HEK293 (cell line): ENCODE data around the gene COIL.

ENCODE experiments used
- FEZF1 ChIP-seq: fragments of 450-650 bp; formaldehyde crosslinking; IDR thresholded peaks from 2 replicates; pipeline ENCODE4 v1.5.1; 2016; ENCODE audit warnings: missing biosample characterization, missing genetic modification characterization
- GFI1B ChIP-seq: fragments of 450-650 bp; formaldehyde crosslinking; IDR thresholded peaks from 2 replicates; pipeline ENCODE4 v1.5.1; 2016; ENCODE audit warnings: missing biosample characterization, missing genetic modification characterization
- GLIS1 ChIP-seq: fragments of 450-650 bp; formaldehyde crosslinking; IDR thresholded peaks from 2 replicates; pipeline ENCODE4 v1.5.1; 2016; ENCODE audit warnings: missing biosample characterization, missing genetic modification characterization
- KLF1 ChIP-seq: fragments of 450-650 bp; formaldehyde crosslinking; IDR thresholded peaks from 2 replicates; pipeline ENCODE4 v1.5.1; 2016; ENCODE audit warnings: missing biosample characterization, missing genetic modification characterization
- MZF1 ChIP-seq: fragments of 450-650 bp; formaldehyde crosslinking; IDR thresholded peaks from 2 replicates; pipeline ENCODE4 v1.5.1; 2017; ENCODE audit warnings: missing biosample characterization, missing genetic modification characterization, borderline replicate concordance
- PRDM1 ChIP-seq: fragments of 450-650 bp; formaldehyde crosslinking; IDR thresholded peaks from 2 replicates; pipeline ENCODE4; 2016; ENCODE audit warnings: missing biosample characterization, missing genetic modification characterization
- SCRT2 ChIP-seq: fragments of 450-650 bp; formaldehyde crosslinking; IDR thresholded peaks from 2 replicates; pipeline ENCODE4 v1.5.1; 2016; ENCODE audit warnings: missing biosample characterization, missing genetic modification characterization
- SP7 ChIP-seq: fragments of 450-650 bp; formaldehyde crosslinking; IDR thresholded peaks from 2 replicates; pipeline ENCODE4 v1.5.1; 2016; ENCODE audit warnings: missing biosample characterization, missing genetic modification characterization
- TRIM28 ChIP-seq: IDR thresholded peaks from 2 replicates; pipeline ENCODE4 v1.6.1; 2011; ENCODE audit warnings: low read length, control low read depth, borderline replicate concordance
- ZBTB17 ChIP-seq: fragments of 450-650 bp; formaldehyde crosslinking; IDR thresholded peaks from 2 replicates; pipeline ENCODE4 v1.5.1; 2016; ENCODE audit warnings: missing biosample characterization, missing genetic modification characterization
- ZEB2 ChIP-seq: fragments of 450-650 bp; formaldehyde crosslinking; IDR thresholded peaks from 2 replicates; pipeline ENCODE4 v1.5.1; 2016; ENCODE audit warnings: missing biosample characterization, missing genetic modification characterization
- ZFP3 ChIP-seq: fragments of 450-650 bp; formaldehyde crosslinking; IDR thresholded peaks from 2 replicates; pipeline ENCODE4 v1.5.1; 2016; ENCODE audit warnings: low read depth, missing biosample characterization, missing genetic modification characterization
- ZFP69B ChIP-seq: fragments of 450-650 bp; formaldehyde crosslinking; IDR thresholded peaks from 2 replicates; pipeline ENCODE4 v1.5.1; 2016; ENCODE audit warnings: missing biosample characterization, missing genetic modification characterization
- ZNF16 ChIP-seq: fragments of 450-650 bp; formaldehyde crosslinking; IDR thresholded peaks from 2 replicates; pipeline ENCODE4 v1.5.1; 2016; ENCODE audit warnings: low read depth, missing biosample characterization, missing genetic modification characterization
- ZNF175 ChIP-seq: fragments of 450-650 bp; formaldehyde crosslinking; IDR thresholded peaks from 2 replicates; pipeline ENCODE4 v1.5.1; 2016; ENCODE audit warnings: missing biosample characterization, missing genetic modification characterization
- ZNF184 ChIP-seq: fragments of 450-650 bp; IDR thresholded peaks from 2 replicates; pipeline ENCODE4 v1.5.1; 2018; ENCODE audit warnings: missing biosample characterization, mild to moderate bottlenecking, missing genetic modification characterization
- ZNF2 ChIP-seq: fragments of 450-650 bp; formaldehyde crosslinking; IDR thresholded peaks from 2 replicates; pipeline ENCODE4 v1.5.1; 2016; ENCODE audit warnings: missing biosample characterization, missing genetic modification characterization
- ZNF214 ChIP-seq: fragments of 450-650 bp; formaldehyde crosslinking; IDR thresholded peaks from 2 replicates; pipeline ENCODE4 v1.5.1; 2017; ENCODE audit warnings: missing biosample characterization, mild to moderate bottlenecking, missing genetic modification characterization, borderline replicate concordance
- ZNF221 ChIP-seq: fragments of 450-650 bp; formaldehyde crosslinking; IDR thresholded peaks from 2 replicates; pipeline ENCODE4 v1.5.1; 2017; ENCODE audit warnings: missing biosample characterization, missing genetic modification characterization, borderline replicate concordance
- ZNF350 ChIP-seq: fragments of 450-650 bp; formaldehyde crosslinking; IDR thresholded peaks from 2 replicates; pipeline ENCODE4 v1.5.0; 2017; ENCODE audit warnings: missing biosample characterization, mild to moderate bottlenecking, missing genetic modification characterization
- ZNF423 ChIP-seq: fragments of 450-650 bp; formaldehyde crosslinking; IDR thresholded peaks from 2 replicates; pipeline ENCODE4 v1.5.1; 2016; ENCODE audit warnings: missing biosample characterization, missing genetic modification characterization
- ZNF514 ChIP-seq: fragments of 450-650 bp; formaldehyde crosslinking; IDR thresholded peaks from 2 replicates; pipeline ENCODE4 v1.5.1; 2016; ENCODE audit warnings: missing biosample characterization, missing genetic modification characterization
- ZNF791 ChIP-seq: fragments of 450-650 bp; formaldehyde crosslinking; IDR thresholded peaks from 2 replicates; pipeline ENCODE4 v1.5.1; 2016; ENCODE audit warnings: missing biosample characterization, missing genetic modification characterization
- TF ChIP-seq, protein P1 (sequence below): fragments of 450-650 bp; formaldehyde crosslinking; IDR thresholded peaks from 2 replicates; pipeline ENCODE4 v1.5.1; 2016; ENCODE audit warnings: missing biosample characterization, missing genetic modification characterization
- TF ChIP-seq, protein P2 (sequence below): fragments of 450-650 bp; formaldehyde crosslinking; IDR thresholded peaks from 2 replicates; pipeline ENCODE4 v1.5.1; 2016; ENCODE audit warnings: missing biosample characterization, missing genetic modification characterization
- TF ChIP-seq, protein P3 (sequence below): fragments of 450-650 bp; formaldehyde crosslinking; IDR thresholded peaks from 2 replicates; pipeline ENCODE4 v1.5.1; 2016; ENCODE audit warnings: missing biosample characterization, missing genetic modification characterization
- TF ChIP-seq, protein P4 (sequence below): fragments of 450-650 bp; formaldehyde crosslinking; IDR thresholded peaks from 2 replicates; pipeline ENCODE4 v1.5.1; 2017; ENCODE audit warnings: missing biosample characterization, missing genetic modification characterization

COIL gene

DNA sequence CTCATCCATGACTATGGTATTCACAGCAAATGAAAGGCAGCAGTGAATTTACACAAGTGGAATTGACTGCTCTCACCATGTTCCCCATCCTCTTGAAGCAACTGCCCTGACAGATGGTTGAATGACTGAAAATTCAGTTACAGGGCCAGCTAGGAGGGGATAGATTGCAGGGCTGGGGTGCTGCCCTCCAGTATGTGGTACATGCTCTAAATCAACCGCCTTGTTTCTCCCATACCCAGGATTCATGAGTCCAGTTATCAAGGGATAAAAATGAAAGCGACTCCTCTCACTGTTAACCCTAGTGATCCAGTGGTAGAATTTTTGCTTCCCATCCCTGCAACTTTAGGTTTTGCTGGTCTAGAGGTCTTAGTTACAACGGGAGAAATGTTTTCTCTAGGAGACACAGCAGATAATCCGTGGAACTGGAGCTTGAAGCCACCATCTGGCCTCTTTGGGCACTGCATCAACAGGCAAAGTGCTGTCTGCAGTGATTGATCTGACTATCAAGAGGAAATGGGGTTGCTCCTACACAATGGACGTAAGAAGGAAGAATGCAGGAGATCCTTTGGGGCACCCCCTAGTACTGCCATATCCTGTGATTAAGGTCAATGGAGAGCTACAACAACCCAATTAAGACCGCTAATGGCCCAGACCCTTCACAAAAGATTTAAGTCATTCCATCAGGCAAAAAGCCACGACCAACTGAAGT lies 49.0 kb upstream of the COIL start (continued):
- TF ChIP-seq, protein P1, sequence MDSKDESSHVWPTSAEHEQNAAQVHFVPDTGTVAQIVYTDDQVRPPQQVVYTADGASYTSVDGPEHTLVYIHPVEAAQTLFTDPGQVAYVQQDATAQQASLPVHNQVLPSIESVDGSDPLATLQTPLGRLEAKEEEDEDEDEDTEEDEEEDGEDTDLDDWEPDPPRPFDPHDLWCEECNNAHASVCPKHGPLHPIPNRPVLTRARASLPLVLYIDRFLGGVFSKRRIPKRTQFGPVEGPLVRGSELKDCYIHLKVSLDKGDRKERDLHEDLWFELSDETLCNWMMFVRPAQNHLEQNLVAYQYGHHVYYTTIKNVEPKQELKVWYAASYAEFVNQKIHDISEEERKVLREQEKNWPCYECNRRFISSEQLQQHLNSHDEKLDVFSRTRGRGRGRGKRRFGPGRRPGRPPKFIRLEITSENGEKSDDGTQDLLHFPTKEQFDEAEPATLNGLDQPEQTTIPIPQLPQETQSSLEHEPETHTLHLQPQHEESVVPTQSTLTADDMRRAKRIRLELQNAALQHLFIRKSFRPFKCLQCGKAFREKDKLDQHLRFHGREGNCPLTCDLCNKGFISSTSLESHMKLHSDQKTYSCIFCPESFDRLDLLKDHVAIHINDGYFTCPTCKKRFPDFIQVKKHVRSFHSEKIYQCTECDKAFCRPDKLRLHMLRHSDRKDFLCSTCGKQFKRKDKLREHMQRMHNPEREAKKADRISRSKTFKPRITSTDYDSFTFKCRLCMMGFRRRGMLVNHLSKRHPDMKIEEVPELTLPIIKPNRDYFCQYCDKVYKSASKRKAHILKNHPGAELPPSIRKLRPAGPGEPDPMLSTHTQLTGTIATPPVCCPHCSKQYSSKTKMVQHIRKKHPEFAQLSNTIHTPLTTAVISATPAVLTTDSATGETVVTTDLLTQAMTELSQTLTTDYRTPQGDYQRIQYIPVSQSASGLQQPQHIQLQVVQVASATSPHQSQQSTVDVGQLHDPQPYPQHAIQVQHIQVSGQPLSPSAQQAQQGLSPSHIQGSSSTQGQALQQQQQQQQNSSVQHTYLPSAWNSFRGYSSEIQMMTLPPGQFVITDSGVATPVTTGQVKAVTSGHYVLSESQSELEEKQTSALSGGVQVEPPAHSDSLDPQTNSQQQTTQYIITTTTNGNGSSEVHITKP (tag by site-specific recombination) = no peak
- TF ChIP-seq ZNF791 (tag by site-specific recombination) (no peak), PRDM1 (no peak), ZNF175 (tag by site-specific recombination) (no peak), ZNF423 (tag by site-specific recombination) (no peak), ZFP69B (tag by site-specific recombination) (no peak), FEZF1 (tag by site-specific recombination) (no peak), GLIS1 (tag by site-specific recombination) (no peak), ZEB2 (tag by site-specific recombination) (no peak), GFI1B (peak; percentile 60; the same call in 1 of the 2 replicates), SCRT2 (tag by site-specific recombination) (no peak), SP7 (no peak), ZNF221 (no peak), ZNF214 (tag by site-specific recombination) (no peak), ZNF184 (no peak), ZNF16 (no peak), MZF1 (tag by site-specific recombination) (no peak), TRIM28 (peak; percentile 53; the same call in 1 of the 2 replicates), ZNF2 (no peak), ZNF514 (tag by site-specific recombination) (no peak), ZBTB17 (tag by site-specific recombination) (peak; percentile 50; the same call in 1 of the 2 replicates), KLF1 (tag by site-specific recombination) (no peak), ZNF350 (tag by site-specific recombination) (no peak), ZFP3 (tag by site-specific recombination) (no peak)
- TF ChIP-seq, protein P2, sequence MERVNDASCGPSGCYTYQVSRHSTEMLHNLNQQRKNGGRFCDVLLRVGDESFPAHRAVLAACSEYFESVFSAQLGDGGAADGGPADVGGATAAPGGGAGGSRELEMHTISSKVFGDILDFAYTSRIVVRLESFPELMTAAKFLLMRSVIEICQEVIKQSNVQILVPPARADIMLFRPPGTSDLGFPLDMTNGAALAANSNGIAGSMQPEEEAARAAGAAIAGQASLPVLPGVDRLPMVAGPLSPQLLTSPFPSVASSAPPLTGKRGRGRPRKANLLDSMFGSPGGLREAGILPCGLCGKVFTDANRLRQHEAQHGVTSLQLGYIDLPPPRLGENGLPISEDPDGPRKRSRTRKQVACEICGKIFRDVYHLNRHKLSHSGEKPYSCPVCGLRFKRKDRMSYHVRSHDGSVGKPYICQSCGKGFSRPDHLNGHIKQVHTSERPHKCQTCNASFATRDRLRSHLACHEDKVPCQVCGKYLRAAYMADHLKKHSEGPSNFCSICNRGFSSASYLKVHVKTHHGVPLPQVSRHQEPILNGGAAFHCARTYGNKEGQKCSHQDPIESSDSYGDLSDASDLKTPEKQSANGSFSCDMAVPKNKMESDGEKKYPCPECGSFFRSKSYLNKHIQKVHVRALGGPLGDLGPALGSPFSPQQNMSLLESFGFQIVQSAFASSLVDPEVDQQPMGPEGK (tag by site-specific recombination) = no peak
- TF ChIP-seq, protein P3, sequence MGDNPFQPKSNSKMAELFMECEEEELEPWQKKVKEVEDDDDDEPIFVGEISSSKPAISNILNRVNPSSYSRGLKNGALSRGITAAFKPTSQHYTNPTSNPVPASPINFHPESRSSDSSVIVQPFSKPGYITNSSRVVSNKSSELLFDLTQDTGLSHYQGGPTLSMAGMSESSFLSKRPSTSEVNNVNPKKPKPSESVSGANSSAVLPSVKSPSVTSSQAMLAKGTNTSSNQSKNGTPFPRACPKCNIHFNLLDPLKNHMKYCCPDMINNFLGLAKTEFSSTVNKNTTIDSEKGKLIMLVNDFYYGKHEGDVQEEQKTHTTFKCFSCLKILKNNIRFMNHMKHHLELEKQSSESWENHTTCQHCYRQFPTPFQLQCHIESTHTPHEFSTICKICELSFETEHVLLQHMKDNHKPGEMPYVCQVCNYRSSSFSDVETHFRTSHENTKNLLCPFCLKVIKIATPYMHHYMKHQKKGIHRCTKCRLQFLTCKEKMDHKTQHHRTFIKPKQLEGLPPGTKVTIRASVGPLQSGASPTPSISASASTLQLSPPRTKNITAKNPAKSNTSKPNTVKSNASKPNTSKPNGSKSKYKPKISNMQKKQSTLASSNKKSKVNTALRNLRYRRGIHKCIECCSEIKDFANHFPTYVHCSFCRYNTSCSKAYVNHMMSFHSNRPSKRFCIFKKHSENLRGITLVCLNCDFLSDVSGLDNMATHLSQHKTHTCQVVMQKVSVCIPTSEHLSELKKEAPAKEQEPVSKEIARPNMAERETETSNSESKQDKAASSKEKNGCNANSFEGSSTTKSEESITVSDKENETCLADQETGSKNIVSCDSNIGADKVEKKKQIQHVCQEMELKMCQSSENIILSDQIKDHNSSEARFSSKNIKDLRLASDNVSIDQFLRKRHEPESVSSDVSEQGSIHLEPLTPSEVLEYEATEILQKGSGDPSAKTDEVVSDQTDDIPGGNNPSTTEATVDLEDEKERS (tag by site-specific recombination) = no peak
- TF ChIP-seq, protein P4, sequence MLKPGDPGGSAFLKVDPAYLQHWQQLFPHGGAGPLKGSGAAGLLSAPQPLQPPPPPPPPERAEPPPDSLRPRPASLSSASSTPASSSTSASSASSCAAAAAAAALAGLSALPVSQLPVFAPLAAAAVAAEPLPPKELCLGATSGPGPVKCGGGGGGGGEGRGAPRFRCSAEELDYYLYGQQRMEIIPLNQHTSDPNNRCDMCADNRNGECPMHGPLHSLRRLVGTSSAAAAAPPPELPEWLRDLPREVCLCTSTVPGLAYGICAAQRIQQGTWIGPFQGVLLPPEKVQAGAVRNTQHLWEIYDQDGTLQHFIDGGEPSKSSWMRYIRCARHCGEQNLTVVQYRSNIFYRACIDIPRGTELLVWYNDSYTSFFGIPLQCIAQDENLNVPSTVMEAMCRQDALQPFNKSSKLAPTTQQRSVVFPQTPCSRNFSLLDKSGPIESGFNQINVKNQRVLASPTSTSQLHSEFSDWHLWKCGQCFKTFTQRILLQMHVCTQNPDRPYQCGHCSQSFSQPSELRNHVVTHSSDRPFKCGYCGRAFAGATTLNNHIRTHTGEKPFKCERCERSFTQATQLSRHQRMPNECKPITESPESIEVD (tag by site-specific recombination) = no peak
- TF ChIP-seq, all 188 proteins: peak for 7
